ENCODE measurements around the gene SMARCA4. TPM values are rescaled to one million over a fixed set of nuclear protein-coding genes. Genes with fewer than 3 reads are reported as not detected.

SMARCA4 gene
- total RNA-seq, 2 experiments from 2014 or later: 99.9 to 107 TPM

DNA sequence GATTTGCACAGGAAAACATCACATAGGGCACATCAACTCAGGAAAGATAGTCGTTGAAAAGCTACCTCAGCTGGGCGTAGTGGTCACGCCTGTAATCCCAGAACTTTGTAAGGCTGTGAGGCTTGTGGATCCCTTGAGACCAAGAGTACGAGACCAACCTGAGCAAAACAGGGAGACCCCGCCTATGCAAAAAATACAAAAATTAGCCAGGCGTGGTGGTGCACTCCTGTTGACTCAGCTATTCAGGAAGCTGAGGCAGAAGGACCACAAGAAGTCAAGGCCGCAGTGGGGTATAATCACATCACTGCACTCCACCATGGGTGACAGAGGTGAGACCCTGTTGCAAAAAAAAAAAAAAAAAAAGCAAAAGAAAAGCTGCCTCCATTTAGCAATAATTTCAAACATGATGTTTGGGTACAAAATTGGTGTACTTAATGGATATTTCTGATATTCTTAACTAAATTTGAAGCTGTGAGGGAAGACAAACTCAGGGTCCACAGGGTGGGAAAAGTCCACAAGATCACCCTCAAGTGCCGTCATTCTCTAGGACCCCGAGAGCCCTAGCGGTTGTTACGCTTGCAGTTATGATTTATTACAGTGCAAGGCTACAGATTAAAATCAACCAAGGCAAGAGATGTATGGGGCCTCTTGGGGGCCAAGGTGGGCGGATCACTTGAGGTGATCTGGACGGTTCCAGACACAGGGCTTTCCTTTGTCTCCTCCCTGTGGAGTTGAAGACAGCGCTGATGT lies 86.0 kb downstream of the SMARCA4 start:
- H3K4me3 Mint-ChIP-seq: no peak overlapping the region
- no peak for ATAC-seq (ENCODE audit: low read depth)
- DNase-seq: no peak
- peaks cover 16% of the 10 kb centered on the region for H3K36me3 Mint-ChIP-seq
- H3K27ac Mint-ChIP-seq: no peak overlapping the region
- no peaks in the 10 kb centered on the region for H3K27me3 Mint-ChIP-seq
- H3K4me1 Mint-ChIP-seq: peaks cover 17% of the 10 kb centered on the region
- no peaks in the 10 kb centered on the region for H3K9me3 Mint-ChIP-seq
- POLR2A ChIA-PET: interaction anchor here (0.6 kb wide), 1 partner anchor 444 kb away, joined by 4 read pairs; no protein-coding TSS in a partner anchor

- peaks cover 17% of the 10 kb centered on the region for H3K4me1 Mint-ChIP-seq
Observed at GRCh38 chr19:11047866-11048265, 87.0 kb downstream of the SMARCA4 start.

DNA sequence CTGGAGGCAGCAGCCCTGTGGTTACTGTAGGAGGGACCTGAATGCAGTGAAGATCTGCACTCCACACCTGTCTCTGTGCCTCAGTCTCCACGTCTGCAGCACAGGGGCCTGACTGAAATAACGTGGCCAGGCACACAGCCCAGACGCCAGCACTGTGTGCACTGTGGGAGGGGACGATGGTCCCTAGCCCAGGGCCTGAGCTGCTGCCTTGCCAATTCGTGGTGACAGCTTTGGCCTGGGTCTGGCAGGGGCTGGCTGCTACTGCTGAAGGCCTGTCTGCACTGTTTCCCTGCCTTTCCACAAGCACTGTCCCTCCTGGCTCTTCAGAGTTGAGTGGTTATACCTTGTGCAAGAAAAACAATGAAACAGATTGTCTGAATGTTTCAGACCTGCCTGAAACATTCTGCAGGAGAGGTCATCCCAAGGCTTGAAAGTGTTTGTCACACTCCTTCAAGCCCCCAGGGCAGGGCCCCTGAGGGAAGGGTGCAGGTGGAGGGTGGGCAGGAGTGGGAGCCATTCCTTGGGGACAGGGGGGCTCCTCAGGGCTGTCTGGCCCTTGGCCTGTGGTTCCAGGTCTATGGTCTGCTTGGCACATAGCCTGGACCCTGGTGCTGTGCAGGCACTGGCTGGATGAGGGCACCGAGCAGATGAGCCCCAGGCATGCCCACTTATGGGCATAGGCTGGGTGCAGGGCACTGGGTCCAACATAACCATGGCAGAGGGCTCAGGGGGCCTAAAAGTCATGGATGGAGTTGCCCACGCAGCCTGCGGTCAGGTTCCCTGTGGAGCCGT lies 89.7 kb downstream of the SMARCA4 start:
- Mint-ChIP-seq H3K9me3 (no peaks in the 10 kb centered on the region), H3K27ac (no peak overlapping the region), H3K36me3 (peaks cover 8% of the 10 kb centered on the region), H3K4me1 (peaks cover 17% of the 10 kb centered on the region), H3K4me3 (no peak overlapping the region), H3K27me3 (no peaks in the 10 kb centered on the region)
- ATAC-seq (ENCODE audit: low read depth) (no peak), DNase-seq (no peak)
- POLR2A ChIA-PET: interaction anchor here (1.2 kb wide), 2 partner anchors 15 to 46 kb away, joined by 3 to 4 read pairs; no protein-coding TSS in a partner anchor

More at GRCh38 chr19:11047866-11048265, 87.0 kb downstream of the SMARCA4 start:
- H3K36me3 Mint-ChIP-seq: peaks cover 14% of the 10 kb centered on the region
- no peaks in the 10 kb centered on the region for H3K9me3 Mint-ChIP-seq
- H3K27ac Mint-ChIP-seq: no peak overlapping the region
- DNase-seq (no peak), ATAC-seq (ENCODE audit: low read depth) (no peak)
- no peak overlapping the region for H3K4me3 Mint-ChIP-seq
- no peaks in the 10 kb centered on the region for H3K27me3 Mint-ChIP-seq
- POLR2A ChIA-PET: interaction anchor here (0.9 kb wide), 1 partner anchor 43 kb away, joined by 3 read pairs; no protein-coding TSS in a partner anchor

DNA sequence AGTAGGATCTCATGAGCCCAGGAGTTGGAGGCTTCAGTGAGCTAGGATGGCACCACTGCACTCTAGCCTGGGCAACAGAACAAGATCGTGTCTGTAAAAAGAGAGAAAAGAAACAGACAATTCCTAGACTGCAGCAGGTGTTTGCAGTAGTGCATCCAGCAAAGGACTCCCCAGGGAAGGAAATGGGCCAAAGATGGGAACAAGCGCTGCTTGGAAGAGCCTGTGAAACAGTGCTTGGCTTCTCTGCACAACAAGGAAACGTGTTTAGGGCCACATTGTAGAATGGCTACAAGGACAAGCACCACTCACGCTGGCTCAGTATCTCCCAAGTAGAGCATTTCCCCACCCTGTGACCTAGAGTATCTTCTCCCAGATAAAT lies 93.0 kb downstream of the SMARCA4 start:
- DNase-seq (no peak), ATAC-seq (ENCODE audit: low read depth) (no peak)
- POLR2A ChIA-PET: no interaction called here
- H3K4me1 Mint-ChIP-seq: peaks cover 9% of the 10 kb centered on the region
- H3K9me3 Mint-ChIP-seq: no peaks in the 10 kb centered on the region
- H3K27ac Mint-ChIP-seq: no peak overlapping the region
- peaks cover 2% of the 10 kb centered on the region for H3K36me3 Mint-ChIP-seq
- H3K4me3 Mint-ChIP-seq: no peak overlapping the region
- no peaks in the 10 kb centered on the region for H3K27me3 Mint-ChIP-seq

- Mint-ChIP-seq H3K36me3 (peaks cover 1% of the 10 kb centered on the region), H3K9me3 (no peaks in the 10 kb centered on the region), H3K4me3 (no peak overlapping the region), H3K27ac (no peak overlapping the region), H3K27me3 (no peaks in the 10 kb centered on the region), H3K4me1 (peaks cover 6% of the 10 kb centered on the region)
- POLR2A ChIA-PET: no interaction called here
- DNase-seq (no peak), ATAC-seq (ENCODE audit: low read depth) (no peak)
Observed at GRCh38 chr19:11054200-11054599, 93.4 kb downstream of the SMARCA4 start.

DNA sequence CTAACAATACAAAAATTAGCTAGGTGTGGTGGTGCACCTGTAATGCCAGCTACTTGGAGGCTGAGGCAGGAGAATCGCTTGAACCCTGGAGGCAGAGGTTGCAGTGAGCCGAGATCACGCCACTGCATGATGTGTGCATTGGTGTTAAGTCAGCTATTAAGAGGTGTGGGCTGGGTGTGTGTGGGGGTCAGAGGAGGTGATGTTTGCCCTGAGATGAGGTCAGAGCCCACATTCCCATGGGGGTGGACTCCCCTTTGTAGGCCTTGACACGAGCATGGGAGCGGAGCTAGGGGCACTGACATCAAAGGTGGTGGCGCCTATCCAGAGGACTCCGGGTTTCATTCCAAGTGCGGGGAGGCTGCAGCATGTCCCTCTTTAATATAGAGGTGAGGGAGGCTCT lies 93.8 kb downstream of the SMARCA4 start:
- no peaks in the 10 kb centered on the region for H3K27me3 Mint-ChIP-seq
- no peak for DNase-seq
- no peaks in the 10 kb centered on the region for H3K9me3 Mint-ChIP-seq
- H3K27ac Mint-ChIP-seq: no peak overlapping the region
- H3K4me1 Mint-ChIP-seq: peaks cover 2% of the 10 kb centered on the region
- POLR2A ChIA-PET: no interaction called here
- H3K36me3 Mint-ChIP-seq: peaks cover 2% of the 10 kb centered on the region
- ATAC-seq (ENCODE audit: low read depth): no peak
- H3K4me3 Mint-ChIP-seq: no peak overlapping the region

DNA sequence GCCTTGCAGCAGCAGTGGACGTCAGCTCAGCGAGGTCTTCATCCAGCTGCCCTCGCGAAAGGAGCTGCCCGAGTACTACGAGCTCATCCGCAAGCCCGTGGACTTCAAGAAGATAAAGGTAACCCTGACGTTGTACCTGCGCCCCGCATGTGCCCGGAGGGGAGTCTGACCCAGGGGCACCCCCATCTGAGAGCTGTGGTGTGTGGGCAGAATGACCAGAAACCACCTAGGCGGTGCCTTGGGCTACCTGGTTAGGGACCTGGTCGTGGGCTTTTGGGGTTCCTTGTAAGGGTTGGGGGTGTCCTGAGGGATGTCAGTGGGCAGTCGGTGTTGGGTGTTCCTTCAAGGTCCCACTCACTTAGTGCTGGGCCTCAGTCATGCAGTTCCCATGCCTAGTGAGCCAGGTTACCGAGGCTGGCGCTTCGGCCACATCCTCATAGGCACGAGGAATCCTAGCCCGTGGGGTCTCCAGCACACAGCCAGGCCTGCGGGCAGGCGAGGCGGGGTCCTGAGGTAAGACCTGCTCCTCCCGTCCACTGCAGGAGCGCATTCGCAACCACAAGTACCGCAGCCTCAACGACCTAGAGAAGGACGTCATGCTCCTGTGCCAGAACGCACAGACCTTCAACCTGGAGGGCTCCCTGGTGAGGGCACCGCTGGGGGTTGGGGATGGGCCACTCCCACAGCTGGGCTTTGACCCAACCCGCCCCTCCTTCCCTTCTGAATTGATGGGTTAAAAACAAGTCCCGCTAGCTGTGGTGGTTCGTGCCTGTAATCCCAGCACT lies 97.6 kb downstream of the SMARCA4 start:
- no peak overlapping the region for H3K4me3 Mint-ChIP-seq
- no peaks in the 10 kb centered on the region for H3K9me3 Mint-ChIP-seq
- POLR2A ChIA-PET: interaction anchor here (0.6 kb wide), 1 partner anchor 26 kb away, joined by 3 read pairs; no protein-coding TSS in a partner anchor
- H3K27ac Mint-ChIP-seq: no peak overlapping the region
- DNase-seq: no peak
- no peak for ATAC-seq (ENCODE audit: low read depth)
- peaks cover 3% of the 10 kb centered on the region for H3K36me3 Mint-ChIP-seq
- H3K4me1 Mint-ChIP-seq: no peaks in the 10 kb centered on the region
- no peaks in the 10 kb centered on the region for H3K27me3 Mint-ChIP-seq

DNA sequence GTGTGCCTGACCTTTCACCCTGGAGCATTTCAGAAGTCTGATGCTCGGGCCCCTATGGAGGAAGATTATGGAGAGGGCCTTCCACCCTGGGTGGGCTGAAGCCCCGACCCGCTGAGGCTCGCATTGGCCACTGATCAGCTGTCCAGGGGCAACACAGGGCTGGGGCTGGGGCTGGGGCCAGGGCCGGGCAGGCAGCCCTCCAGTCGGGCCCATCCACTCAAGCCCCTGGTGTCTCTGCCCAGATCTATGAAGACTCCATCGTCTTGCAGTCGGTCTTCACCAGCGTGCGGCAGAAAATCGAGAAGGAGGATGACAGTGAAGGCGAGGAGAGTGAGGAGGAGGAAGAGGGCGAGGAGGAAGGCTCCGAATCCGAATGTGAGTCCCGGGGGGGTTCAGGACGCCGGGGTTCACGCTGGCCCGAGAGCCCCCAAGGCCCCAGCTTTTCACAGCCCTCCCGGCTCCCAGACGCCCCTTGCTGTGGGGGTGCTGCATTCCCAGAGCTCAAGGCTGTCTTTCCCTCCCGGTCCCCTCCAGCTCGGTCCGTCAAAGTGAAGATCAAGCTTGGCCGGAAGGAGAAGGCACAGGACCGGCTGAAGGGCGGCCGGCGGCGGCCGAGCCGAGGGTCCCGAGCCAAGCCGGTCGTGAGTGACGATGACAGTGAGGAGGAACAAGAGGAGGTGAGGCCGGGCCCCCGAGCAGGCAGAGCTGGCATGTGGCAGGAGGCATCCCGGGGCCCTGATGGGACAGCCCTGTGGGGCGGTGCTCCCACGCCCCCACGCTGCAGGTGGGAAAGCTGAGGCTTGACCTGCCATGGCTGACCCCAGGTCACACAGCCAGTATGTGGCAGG lies 98.9 kb downstream of the SMARCA4 start:
- DNase-seq: no peak
- H3K36me3 Mint-ChIP-seq: peaks cover 3% of the 10 kb centered on the region
- POLR2A ChIA-PET: no interaction called here
- no peaks in the 10 kb centered on the region for H3K27me3 Mint-ChIP-seq
- no peak for ATAC-seq (ENCODE audit: low read depth)
- no peak overlapping the region for H3K4me3 Mint-ChIP-seq
- H3K9me3 Mint-ChIP-seq: no peaks in the 10 kb centered on the region
- no peaks in the 10 kb centered on the region for H3K4me1 Mint-ChIP-seq
- H3K27ac Mint-ChIP-seq: no peak overlapping the region

GRCh38 chr19:11061952-11062351 lies 101.1 kb downstream of the SMARCA4 start:
- Mint-ChIP-seq H3K27me3 (no peaks in the 10 kb centered on the region), H3K4me3 (no peak overlapping the region), H3K36me3 (peaks cover 8% of the 10 kb centered on the region), H3K9me3 (no peaks in the 10 kb centered on the region), H3K27ac (no peak overlapping the region), H3K4me1 (no peaks in the 10 kb centered on the region)
- ATAC-seq (ENCODE audit: low read depth) (no peak), DNase-seq (no peak)
- POLR2A ChIA-PET: no interaction called here

DNA sequence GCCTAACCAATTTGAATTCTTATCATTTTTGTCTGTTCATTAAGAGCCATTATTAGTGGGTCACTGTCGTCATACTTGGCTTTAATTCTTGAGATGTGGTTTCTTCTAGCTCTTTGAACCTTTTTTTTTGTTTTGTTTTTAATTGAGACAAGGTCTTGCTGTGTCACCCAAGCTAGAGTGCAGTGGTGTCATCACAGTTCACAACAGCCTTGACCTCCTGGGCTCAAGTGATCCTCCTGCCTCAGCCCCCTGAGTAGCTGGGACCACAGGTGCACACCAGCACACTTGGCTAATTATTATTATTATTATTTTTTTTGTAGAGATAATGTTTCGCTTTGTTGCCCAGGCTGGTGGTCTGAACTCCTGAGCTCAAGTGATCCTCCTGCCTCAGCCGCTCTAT lies 102.6 kb downstream of the SMARCA4 start:
- no peaks in the 10 kb centered on the region for H3K9me3 Mint-ChIP-seq
- H3K4me3 Mint-ChIP-seq: no peak overlapping the region
- no peaks in the 10 kb centered on the region for H3K4me1 Mint-ChIP-seq
- no peak for DNase-seq
- no peak for ATAC-seq (ENCODE audit: low read depth)
- H3K36me3 Mint-ChIP-seq: peaks cover 14% of the 10 kb centered on the region
- H3K27me3 Mint-ChIP-seq: no peaks in the 10 kb centered on the region
- POLR2A ChIA-PET: no interaction called here
- no peak overlapping the region for H3K27ac Mint-ChIP-seq

- no peak for ATAC-seq (ENCODE audit: low read depth)
- no peak overlapping the region for H3K4me3 Mint-ChIP-seq
- peaks cover 17% of the 10 kb centered on the region for H3K36me3 Mint-ChIP-seq
- POLR2A ChIA-PET: no interaction called here
- H3K9me3 Mint-ChIP-seq: no peaks in the 10 kb centered on the region
- H3K27ac Mint-ChIP-seq: no peak overlapping the region
- no peak for DNase-seq
- H3K4me1 Mint-ChIP-seq: no peaks in the 10 kb centered on the region
- H3K27me3 Mint-ChIP-seq: no peaks in the 10 kb centered on the region
Observed at GRCh38 chr19:11064831-11065303, 104.0 kb downstream of the SMARCA4 start.

DNA sequence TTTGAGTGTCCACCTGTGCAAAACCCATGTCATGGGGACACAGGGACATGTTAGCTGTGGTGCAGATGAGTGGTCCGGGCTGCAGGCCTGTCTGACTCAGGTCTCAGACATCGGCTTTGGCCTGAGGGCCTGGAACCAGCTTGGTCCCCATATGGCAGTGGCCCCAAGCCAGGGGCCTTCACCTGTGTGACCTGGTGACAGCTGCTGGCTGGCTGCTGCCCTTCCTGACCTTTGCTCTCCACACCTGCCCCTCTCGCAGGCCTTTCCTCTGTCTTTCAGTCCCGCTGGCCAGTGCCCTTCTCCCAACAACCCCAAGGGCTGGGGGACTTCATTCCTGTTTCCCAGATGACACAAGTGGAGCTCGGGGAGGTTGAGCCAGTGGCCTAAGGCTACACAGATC lies 105.5 kb downstream of the SMARCA4 start:
- DNase-seq: no peak
- no peak overlapping the region for H3K27ac Mint-ChIP-seq
- POLR2A ChIA-PET: no interaction called here
- no peak for ATAC-seq (ENCODE audit: low read depth)
- H3K36me3 Mint-ChIP-seq: peaks cover 16% of the 10 kb centered on the region
- no peak overlapping the region for H3K4me3 Mint-ChIP-seq
- H3K4me1 Mint-ChIP-seq: no peaks in the 10 kb centered on the region
- H3K27me3 Mint-ChIP-seq: no peaks in the 10 kb centered on the region
- no peaks in the 10 kb centered on the region for H3K9me3 Mint-ChIP-seq
